MCF 10A (cell line): Measurements from ENCODE around the gene EPHB1. TPM values are rescaled to one million over a fixed set of nuclear protein-coding genes. Genes with fewer than 3 reads are reported as not detected.

Source experiments
- BruUV-seq: library from RNA; stranded (reverse); fragments of 400-500 nt; replicated peaks from 2 replicates; lab custom pipeline; 2021; lab: Mats Ljungman, UMichigan
- CTCF ChIA-PET: fragments of 300-600 bp; sonication (Branson Sonifier 250); formaldehyde crosslinking; extraction: SDS; loops from one replicate; lab custom pipeline; 2021; ENCODE audit warnings: antibody characterized with exemption, inconsistent platforms; lab: Yijun Ruan, JAX
- POLR2A ChIA-PET: fragments of 300-600, 350-650 bp; sonication (Branson Sonifier 250); formaldehyde crosslinking; extraction: SDS; loops from one replicate; lab custom pipeline; 2020; ENCODE audit warnings: antibody characterized with exemption, inconsistent platforms; lab: Yijun Ruan, JAX
- DNase-seq: peaks from one replicate; pipeline ENCODE4 v3.0.0-alpha.2; 2018; ENCODE audit not compliant: unreplicated experiment
- H3K27ac Mint-ChIP-seq: one replicate; pipeline ENCODE4 v1.8.0; 2022; ENCODE audit warnings: mild to moderate bottlenecking, low read depth, mixed read lengths; ENCODE audit not compliant: unreplicated experiment
- H3K27me3 Mint-ChIP-seq: one replicate; pipeline ENCODE4 v1.8.0; 2022; ENCODE audit warnings: mixed read lengths; ENCODE audit not compliant: insufficient read depth, unreplicated experiment
- H3K36me3 Mint-ChIP-seq: one replicate; pipeline ENCODE4 v1.8.0; 2022; ENCODE audit warnings: mild to moderate bottlenecking, moderate library complexity, mixed read lengths; ENCODE audit not compliant: insufficient read depth, unreplicated experiment
- H3K4me1 Mint-ChIP-seq: one replicate; pipeline ENCODE4 v1.8.0; 2022; ENCODE audit warnings: mixed read lengths; ENCODE audit not compliant: insufficient read depth, unreplicated experiment
- H3K4me3 Mint-ChIP-seq: one replicate; pipeline ENCODE4 v1.8.0; 2022; ENCODE audit warnings: mild to moderate bottlenecking, moderate library complexity, mixed read lengths; ENCODE audit not compliant: unreplicated experiment
- H3K9me3 Mint-ChIP-seq: one replicate; pipeline ENCODE4 v1.8.0; 2022; ENCODE audit warnings: mixed read lengths; ENCODE audit not compliant: unreplicated experiment
- intact Hi-C: fragments of 100-400 bp; cut with micrococcal nuclease; formaldehyde crosslinking; loops from 2 replicates; pipeline ENCODE4 v1.14.1; 2022
- total RNA-seq: library from RNA; stranded (reverse); gene quantifications from 2 replicates; pipeline ENCODE4 v1.2.3, GENCODE V29; 2022
- TF ChIP-seq, protein P1 (sequence below): fragments of 200-600 bp; IDR thresholded peaks from one replicate; pipeline ENCODE4 v1.8.0; 2022; ENCODE audit warnings: antibody characterized with exemption, mild to moderate bottlenecking; ENCODE audit not compliant: unreplicated experiment

EPHB1 gene
- total RNA-seq, 1 experiment from 2014 or later: not detected

DNA sequence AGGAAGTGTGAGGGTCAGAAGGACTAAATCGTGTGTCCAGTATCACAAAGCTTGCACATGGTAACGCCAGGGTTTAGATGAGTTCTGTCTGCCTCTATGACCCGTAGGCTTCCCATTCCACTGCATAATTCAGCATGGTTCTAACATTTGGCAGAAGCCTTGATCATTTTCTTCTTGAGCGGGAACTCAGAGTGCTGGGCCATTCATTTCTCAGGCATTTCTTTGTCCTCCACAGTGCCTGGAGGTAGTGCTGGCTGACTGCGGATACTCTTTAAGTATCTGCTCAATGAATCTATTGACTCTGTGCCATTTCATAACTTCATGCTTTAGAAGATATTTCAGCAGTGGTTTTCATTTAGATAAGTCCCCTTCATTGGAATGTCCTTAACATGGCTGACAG lies 370.2 kb downstream of the EPHB1 start:
- H3K9me3 Mint-ChIP-seq: peaks cover 12% of the 10 kb centered on the region
- no peaks in the 10 kb centered on the region for H3K4me1 Mint-ChIP-seq
- no peaks in the 10 kb centered on the region for H3K36me3 Mint-ChIP-seq
- DNase-seq: no peak
- CTCF ChIA-PET: no interaction called here
- POLR2A ChIA-PET: no interaction called here
- no peak overlapping the region for H3K4me3 Mint-ChIP-seq
- H3K27ac Mint-ChIP-seq: no peak overlapping the region
- intact Hi-C loops: no loop called here
- H3K27me3 Mint-ChIP-seq: no peaks in the 10 kb centered on the region
- BruUV-seq: no TSS peak
- TF ChIP-seq, protein P1, sequence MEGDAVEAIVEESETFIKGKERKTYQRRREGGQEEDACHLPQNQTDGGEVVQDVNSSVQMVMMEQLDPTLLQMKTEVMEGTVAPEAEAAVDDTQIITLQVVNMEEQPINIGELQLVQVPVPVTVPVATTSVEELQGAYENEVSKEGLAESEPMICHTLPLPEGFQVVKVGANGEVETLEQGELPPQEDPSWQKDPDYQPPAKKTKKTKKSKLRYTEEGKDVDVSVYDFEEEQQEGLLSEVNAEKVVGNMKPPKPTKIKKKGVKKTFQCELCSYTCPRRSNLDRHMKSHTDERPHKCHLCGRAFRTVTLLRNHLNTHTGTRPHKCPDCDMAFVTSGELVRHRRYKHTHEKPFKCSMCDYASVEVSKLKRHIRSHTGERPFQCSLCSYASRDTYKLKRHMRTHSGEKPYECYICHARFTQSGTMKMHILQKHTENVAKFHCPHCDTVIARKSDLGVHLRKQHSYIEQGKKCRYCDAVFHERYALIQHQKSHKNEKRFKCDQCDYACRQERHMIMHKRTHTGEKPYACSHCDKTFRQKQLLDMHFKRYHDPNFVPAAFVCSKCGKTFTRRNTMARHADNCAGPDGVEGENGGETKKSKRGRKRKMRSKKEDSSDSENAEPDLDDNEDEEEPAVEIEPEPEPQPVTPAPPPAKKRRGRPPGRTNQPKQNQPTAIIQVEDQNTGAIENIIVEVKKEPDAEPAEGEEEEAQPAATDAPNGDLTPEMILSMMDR: no peak

DNA sequence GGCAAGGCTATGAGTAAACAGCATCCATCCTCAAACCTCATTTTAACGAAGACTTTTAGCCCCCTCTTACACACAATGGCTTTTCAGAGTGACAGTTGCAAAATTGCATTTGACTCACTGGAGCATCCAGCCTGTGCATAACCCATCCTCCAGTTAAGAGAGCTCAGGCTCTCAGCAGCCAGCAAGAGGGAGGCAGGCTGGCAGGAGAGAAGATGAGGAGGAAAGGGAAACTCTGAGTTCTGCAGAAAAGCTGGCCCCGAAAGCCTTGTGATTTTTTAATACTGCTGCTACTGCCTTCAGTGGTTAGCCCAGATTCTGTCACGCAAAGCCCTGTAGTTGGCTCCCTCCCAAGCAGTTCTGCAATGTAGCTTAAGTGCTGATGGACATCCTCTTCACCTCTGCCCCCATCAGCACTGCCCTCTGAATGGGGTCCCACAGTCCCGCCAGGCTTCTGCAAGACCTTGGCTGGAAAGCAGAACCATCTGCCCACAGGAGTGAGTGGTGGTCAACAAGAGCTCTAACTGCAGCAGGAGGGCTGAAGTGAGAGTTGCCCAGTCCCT lies 371.3 kb downstream of the EPHB1 start:
- BruUV-seq: no TSS peak
- DNase-seq: no peak
- TF ChIP-seq, protein P1: no peak
- Mint-ChIP-seq H3K36me3 (no peaks in the 10 kb centered on the region), H3K27me3 (no peaks in the 10 kb centered on the region), H3K4me3 (no peak overlapping the region), H3K27ac (no peak overlapping the region), H3K9me3 (peaks cover 3% of the 10 kb centered on the region), H3K4me1 (no peaks in the 10 kb centered on the region)
- intact Hi-C loops: no loop called here
- POLR2A ChIA-PET: no interaction called here
- CTCF ChIA-PET: no interaction called here

DNA sequence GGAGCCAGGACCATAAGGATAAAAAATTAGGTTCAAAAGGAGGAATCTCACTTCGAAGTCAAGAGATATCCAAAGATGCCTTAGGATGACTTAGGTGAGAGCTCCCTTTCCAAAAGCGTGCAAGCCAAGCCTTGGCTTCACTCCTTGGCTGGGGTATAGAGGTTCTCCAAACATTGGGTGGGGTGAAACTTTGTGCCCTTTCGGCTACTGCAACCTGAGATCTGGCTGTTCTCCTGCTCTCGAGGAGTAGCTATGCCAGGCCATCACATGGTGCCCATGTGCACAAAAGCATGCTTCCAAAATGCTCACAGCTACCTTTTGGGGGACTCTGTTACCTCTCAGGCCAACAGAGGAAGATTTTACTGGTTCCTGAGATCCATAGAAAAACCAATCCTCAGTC lies 373.8 kb downstream of the EPHB1 start:
- peaks cover 5% of the 10 kb centered on the region for H3K9me3 Mint-ChIP-seq
- no peak for DNase-seq
- TF ChIP-seq, protein P1: no peak
- ChIA-PET POLR2A (no interaction called here), CTCF (no interaction called here)
- no TSS peak for BruUV-seq
- no peaks in the 10 kb centered on the region for H3K36me3 Mint-ChIP-seq
- no peaks in the 10 kb centered on the region for H3K4me1 Mint-ChIP-seq
- no peaks in the 10 kb centered on the region for H3K27me3 Mint-ChIP-seq
- intact Hi-C loops: no loop called here
- H3K27ac Mint-ChIP-seq: no peak overlapping the region
- no peak overlapping the region for H3K4me3 Mint-ChIP-seq

DNA sequence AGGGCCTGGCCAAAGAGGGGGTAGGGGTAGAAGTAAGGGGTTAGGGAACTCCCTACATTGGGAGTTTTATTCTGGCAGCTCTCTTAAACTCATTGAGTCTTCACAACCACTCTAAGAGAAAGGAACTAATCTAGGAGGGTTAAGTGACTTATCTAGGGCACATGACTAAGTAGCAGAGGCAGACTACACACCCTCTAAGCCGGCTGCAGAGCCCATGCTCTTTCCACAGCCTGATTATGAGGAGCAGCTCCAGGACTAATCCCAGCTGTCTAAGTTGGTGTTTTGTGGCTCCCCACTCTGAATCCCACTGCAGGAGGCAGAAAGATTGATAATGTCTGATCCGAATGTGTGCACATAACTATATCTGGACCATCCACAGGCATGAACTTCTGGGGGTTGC lies 374.6 kb downstream of the EPHB1 start:
- POLR2A ChIA-PET: no interaction called here
- no peak for DNase-seq
- no peaks in the 10 kb centered on the region for H3K27me3 Mint-ChIP-seq
- intact Hi-C loops: no loop called here
- no peak overlapping the region for H3K4me3 Mint-ChIP-seq
- TF ChIP-seq, protein P1: no peak
- no peaks in the 10 kb centered on the region for H3K4me1 Mint-ChIP-seq
- H3K27ac Mint-ChIP-seq: no peak overlapping the region
- H3K9me3 Mint-ChIP-seq: peaks cover 13% of the 10 kb centered on the region
- BruUV-seq: no TSS peak
- CTCF ChIA-PET: no interaction called here
- no peaks in the 10 kb centered on the region for H3K36me3 Mint-ChIP-seq
